HepG2 (cell line): Measurements from ENCODE around the gene PLCG1. TPM values are rescaled to one million over a fixed set of nuclear protein-coding genes. Genes with fewer than 3 reads are reported as not detected.
A peak's percentile ranks its signal among the peaks of the same experiment; 100 is the strongest.

Source experiments
- ATAC-seq: fragments of 200-7000 bp; cut with Tn5 transposase; 3 replicates; pipeline ENCODE4 v1.9.1; 2020; ENCODE audit warnings: mild to moderate bottlenecking, moderate library complexity
- BruUV-seq: library from RNA; stranded (reverse); fragments of 400-500 nt; replicated peaks from 2 replicates; lab custom pipeline; 2021; lab: Mats Ljungman, UMichigan
- CTCF ChIA-PET: fragments of 300-600 bp; formaldehyde crosslinking; extraction: SDS; loops from one replicate; lab custom pipeline; 2021; ENCODE audit warnings: low total read pairs, inconsistent platforms, low intra/inter-chr PET ratio; lab: Yijun Ruan, JAX
- POLR2A ChIA-PET: fragments of 350-600 bp; sonication (Branson Sonifier 250); formaldehyde crosslinking; loops from one replicate; lab custom pipeline; 2020; ENCODE audit warnings: antibody characterized with exemption, inconsistent platforms; lab: Yijun Ruan, JAX
- DNase-seq: peaks from one replicate; pipeline ENCODE4 v3.0.0-alpha.2; 2015; ENCODE audit warnings: low spot score
- FAIRE-seq: peaks from 3 replicates; lab custom pipeline; 2011; peaks lifted over from hg19 to GRCh38; lab: Jason Lieb, UNC
- H2AFZ ChIP-seq: one replicate; pipeline ENCODE4 v1.6.1; 2011; ENCODE audit warnings: low read length, inconsistent platforms
- H3K27ac ChIP-seq: fragments of 300-600 bp; 3 replicates; pipeline ENCODE4 v1.8.0; 2011; ENCODE audit warnings: mixed run types, mild to moderate bottlenecking, mixed read lengths, low read length, inconsistent platforms; ENCODE audit not compliant: insufficient read depth; ENCODE audit errors: extremely low read length
- H3K27me3 ChIP-seq, 2 experiments: fragments of 200-600 bp in 1 of 2; 2 replicates in 1 of 2; 3 replicates in 1 of 2; pipeline versions ENCODE4 v1.6.0 to v1.8.0; 2011; ENCODE audit warnings: low read length in 2 of 2, mild to moderate bottlenecking in 2 of 2, moderate library complexity in 2 of 2, inconsistent platforms in 1 of 2; ENCODE audit not compliant: insufficient read depth in 2 of 2, control insufficient read depth in 1 of 2
- H3K36me3 ChIP-seq, 2 experiments: fragments of 200-600 bp in 1 of 2; replicated peaks in 1 of 2; 2 replicates in 1 of 2; 3 replicates in 1 of 2; pipeline versions ENCODE4 v1.5.1 to v1.8.0; 2011; ENCODE audit warnings: low read length in 2 of 2, inconsistent platforms in 1 of 2; ENCODE audit not compliant: insufficient read depth in 2 of 2, control insufficient read depth in 1 of 2
- H3K4me1 ChIP-seq: 2 replicates; pipeline ENCODE4 v1.5.1; 2012; ENCODE audit warnings: low read length, inconsistent platforms; ENCODE audit not compliant: insufficient read depth
- H3K4me2 ChIP-seq: 2 replicates; pipeline ENCODE4 v1.6.0; 2011; ENCODE audit warnings: low read depth, low read length, inconsistent platforms
- H3K4me3 ChIP-seq, 3 experiments: fragments of 200-600 bp in 1 of 3; sonication (generic), shearing (Covaris generic) in 1 of 3; replicated peaks in 1 of 3; 2 replicates each; pipeline ENCODE4 v1.5.1; 2011 to 2016; ENCODE audit warnings: low read length in 3 of 3, inconsistent platforms in 2 of 3, low read depth in 2 of 3, mild to moderate bottlenecking in 2 of 3, control low read depth in 1 of 3, mixed read lengths in 1 of 3; ENCODE audit not compliant: insufficient read depth in 1 of 3
- H3K79me2 ChIP-seq: one replicate; pipeline ENCODE4 v1.6.1; 2011; ENCODE audit warnings: low read length, inconsistent platforms; ENCODE audit not compliant: insufficient read depth
- H3K9ac ChIP-seq: 2 replicates; pipeline ENCODE4 v1.6.0; 2011; ENCODE audit warnings: mild to moderate bottlenecking, low read depth, low read length, inconsistent platforms; ENCODE audit not compliant: insufficient read depth
- H3K9me3 ChIP-seq: 2 replicates; pipeline ENCODE4 v1.5.1; 2012; ENCODE audit warnings: mild to moderate bottlenecking, low read length
- H4K20me1 ChIP-seq: 2 replicates; pipeline ENCODE4 v1.6.0; 2011; ENCODE audit warnings: inconsistent platforms, mild to moderate bottlenecking, low read length, moderate library complexity; ENCODE audit not compliant: insufficient read depth
- MAFF ChIP-seq: IDR thresholded peaks from 2 replicates; pipeline ENCODE4 v1.6.1; 2011; ENCODE audit warnings: low read depth, low read length, improper control_type of control experiment
- MAFK ChIP-seq, 2 experiments: IDR thresholded peaks in 1 of 2; conservative IDR thresholded peaks in 1 of 2; 2 replicates each; pipeline ENCODE4 v1.6.1; 2011; ENCODE audit warnings: improper control_type of control experiment in 2 of 2, low read length in 2 of 2
- NCOA5 ChIP-seq: sonication (generic); formaldehyde crosslinking; IDR thresholded peaks from 2 replicates; pipeline ENCODE4 v1.4.0; 2020; ENCODE audit warnings: missing genetic modification reagents
- ZNF207 ChIP-seq: fragments of 450-650 bp; IDR thresholded peaks from 2 replicates; pipeline ENCODE4 v1.6.1; 2016; ENCODE audit warnings: antibody characterized with exemption, borderline replicate concordance
- ZNF768 ChIP-seq: sonication (generic); formaldehyde crosslinking; IDR thresholded peaks from 2 replicates; pipeline ENCODE4 v1.4.0; 2020; ENCODE audit warnings: missing genetic modification reagents
- ZNF770 ChIP-seq: sonication (generic); formaldehyde crosslinking; IDR thresholded peaks from 2 replicates; pipeline ENCODE4 v1.5.0; 2020; ENCODE audit warnings: mild to moderate bottlenecking, missing genetic modification reagents
- ZNF841 ChIP-seq: sonication (generic); formaldehyde crosslinking; IDR thresholded peaks from 2 replicates; pipeline ENCODE4 v1.8.1; 2023; ENCODE audit warnings: missing genetic modification reagents, borderline replicate concordance
- ZSCAN20 ChIP-seq: sonication (generic); formaldehyde crosslinking; IDR thresholded peaks from 2 replicates; pipeline ENCODE4 v1.4.0; 2020; ENCODE audit warnings: missing genetic modification reagents, mild to moderate bottlenecking, borderline replicate concordance
- WGBS: methylation state at CpG from one replicate; pipeline ENCODE4 v1.1.6; 2017; ENCODE audit warnings: low lambda C conversion rate; 5-methylcytosine and 5-hydroxymethylcytosine counted together
- in situ Hi-C: cut with HindIII; loops from 2 replicates; pipeline ENCODE4 v1.10.0; 2017; ENCODE audit warnings: low pct_unique_long_range_greater_than_20kb; ENCODE audit not compliant: extremely low pct_ligation_motif_present
- intact Hi-C: fragments of 100-400 bp; cut with micrococcal nuclease; formaldehyde crosslinking; loops from one replicate; pipeline ENCODE4 v1.10.0; 2022; ENCODE audit not compliant: unreplicated experiment
- polyA plus RNA-seq, 8 experiments: library from polyadenylated mRNA; depleted of rRNA in 3 of 8; stranded (reverse) in 7 of 8; unstranded in 1 of 8; fragments of >200 nt; fragmentation: Illumina TruSeq in 4 of 8; extraction: Trizol in 4 of 8; gene quantifications; 2 replicates each; pipeline versions ENCODE4 v1.2.1 to v1.2.3, GENCODE V29; 2011 to 2016; ENCODE audit warnings: low read depth in 4 of 8, missing spikeins in 1 of 8, mixed read lengths in 1 of 8; ENCODE audit not compliant: insufficient read depth in 1 of 8
- total RNA-seq, 5 experiments: library from RNA; depleted of rRNA; stranded (reverse); fragments of >200 nt; fragmentation: Illumina TruSeq; extraction: Trizol; gene quantifications; 2 replicates each; pipeline ENCODE4 v1.2.3, GENCODE V29; 2016; ENCODE audit warnings: low read depth in 1 of 5
- TF ChIP-seq, protein P1 (sequence below): IDR thresholded peaks from 2 replicates; pipeline ENCODE4 v1.6.1; 2018; ENCODE audit warnings: missing genetic modification reagents
- TF ChIP-seq, protein P2 (sequence below): sonication (generic); formaldehyde crosslinking; IDR thresholded peaks from 2 replicates; pipeline ENCODE4 v1.4.0; 2020; ENCODE audit warnings: missing genetic modification reagents, mild to moderate bottlenecking, borderline replicate concordance
- TF ChIP-seq, protein P3 (sequence below): sonication (generic); formaldehyde crosslinking; IDR thresholded peaks from 2 replicates; pipeline ENCODE4 v1.9.0; 2021; ENCODE audit warnings: missing genetic modification reagents, borderline replicate concordance
- TF ChIP-seq, protein P4 (sequence below): sonication (generic); formaldehyde crosslinking; conservative IDR thresholded peaks from 2 replicates; pipeline ENCODE4 v1.4.0; 2020; ENCODE audit warnings: missing genetic modification reagents

Gene PLCG1
- total and polyA plus RNA-seq, 2 of the 13 experiments (the other 11 are each of a cell fraction or from before 2014, with no cell fraction given): 85.3 to 158 TPM

DNA sequence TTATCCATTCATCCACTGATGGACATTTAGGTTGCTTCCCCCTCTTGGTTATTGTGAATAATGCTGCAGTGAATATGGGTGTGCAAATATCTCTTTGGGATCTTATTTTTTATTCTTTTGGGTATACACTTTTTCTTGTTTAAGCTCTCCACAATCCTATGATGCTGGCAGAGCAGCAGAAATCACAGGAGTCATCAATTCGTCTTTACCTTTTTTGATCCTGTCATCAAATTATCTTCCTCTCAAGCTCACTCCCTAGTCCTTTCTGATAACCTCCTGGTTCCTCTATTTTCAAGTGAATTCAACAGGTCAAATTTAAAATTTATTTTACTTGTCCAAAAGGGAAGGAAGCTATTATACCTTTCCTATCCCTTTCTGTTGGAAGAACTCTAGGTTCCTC lies 89.1 kb downstream of the PLCG1 start:
- Histone ChIP-seq H3K27me3 (no peaks in the 10 kb centered on the region), H3K79me2 (no peaks in the 10 kb centered on the region), H3K4me1 (no peaks in the 10 kb centered on the region), H3K9me3 (no peaks in the 10 kb centered on the region), H2AFZ (no peak overlapping the region), H3K36me3 (no peaks in the 10 kb centered on the region), H3K4me3 (no peak overlapping the region), H4K20me1 (no peaks in the 10 kb centered on the region), H3K9ac (no peak overlapping the region), H3K4me2 (no peak overlapping the region), H3K27ac (no peak overlapping the region)
- POLR2A ChIA-PET: no interaction called here
- WGBS: 91% methylated on average over 1 of the region's 1 CpG
- ATAC-seq (no peak), DNase-seq (no peak), FAIRE-seq (no peak)
- in situ Hi-C loops: no loop called here
- no TSS peak for BruUV-seq
- CTCF ChIA-PET: no interaction called here
- TF ChIP-seq, protein P1, sequence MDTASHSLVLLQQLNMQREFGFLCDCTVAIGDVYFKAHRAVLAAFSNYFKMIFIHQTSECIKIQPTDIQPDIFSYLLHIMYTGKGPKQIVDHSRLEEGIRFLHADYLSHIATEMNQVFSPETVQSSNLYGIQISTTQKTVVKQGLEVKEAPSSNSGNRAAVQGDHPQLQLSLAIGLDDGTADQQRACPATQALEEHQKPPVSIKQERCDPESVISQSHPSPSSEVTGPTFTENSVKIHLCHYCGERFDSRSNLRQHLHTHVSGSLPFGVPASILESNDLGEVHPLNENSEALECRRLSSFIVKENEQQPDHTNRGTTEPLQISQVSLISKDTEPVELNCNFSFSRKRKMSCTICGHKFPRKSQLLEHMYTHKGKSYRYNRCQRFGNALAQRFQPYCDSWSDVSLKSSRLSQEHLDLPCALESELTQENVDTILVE (CRISPR knock-in tag): no peak
- no peak for TF ChIP-seq ZNF768
- TF ChIP-seq ZNF207: no peak
- TF ChIP-seq ZSCAN20: no peak
- no peak for TF ChIP-seq NCOA5 (CRISPR knock-in tag)
- TF ChIP-seq MAFF: peak; percentile 76
- no peak for TF ChIP-seq ZNF841
- TF ChIP-seq ZNF770 (CRISPR knock-in tag): no peak
- TF ChIP-seq MAFK (conservative IDR thresholded peaks at IDR 0.05 in 1 of 2, IDR thresholded peaks at IDR 0.05 in 1 of 2; ENCODE audit: low read length in 2 of 2): peak; percentile 67 to 80
- TF ChIP-seq, protein P2, sequence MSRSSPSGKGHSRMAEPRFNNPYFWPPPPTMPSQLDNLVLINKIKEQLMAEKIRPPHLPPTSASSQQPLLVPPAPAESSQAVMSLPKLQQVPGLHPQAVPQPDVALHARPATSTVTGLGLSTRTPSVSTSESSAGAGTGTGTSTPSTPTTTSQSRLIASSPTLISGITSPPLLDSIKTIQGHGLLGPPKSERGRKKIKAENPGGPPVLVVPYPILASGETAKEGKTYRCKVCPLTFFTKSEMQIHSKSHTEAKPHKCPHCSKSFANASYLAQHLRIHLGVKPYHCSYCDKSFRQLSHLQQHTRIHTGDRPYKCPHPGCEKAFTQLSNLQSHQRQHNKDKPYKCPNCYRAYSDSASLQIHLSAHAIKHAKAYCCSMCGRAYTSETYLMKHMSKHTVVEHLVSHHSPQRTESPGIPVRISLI (CRISPR knock-in tag): no peak
- TF ChIP-seq, protein P3, sequence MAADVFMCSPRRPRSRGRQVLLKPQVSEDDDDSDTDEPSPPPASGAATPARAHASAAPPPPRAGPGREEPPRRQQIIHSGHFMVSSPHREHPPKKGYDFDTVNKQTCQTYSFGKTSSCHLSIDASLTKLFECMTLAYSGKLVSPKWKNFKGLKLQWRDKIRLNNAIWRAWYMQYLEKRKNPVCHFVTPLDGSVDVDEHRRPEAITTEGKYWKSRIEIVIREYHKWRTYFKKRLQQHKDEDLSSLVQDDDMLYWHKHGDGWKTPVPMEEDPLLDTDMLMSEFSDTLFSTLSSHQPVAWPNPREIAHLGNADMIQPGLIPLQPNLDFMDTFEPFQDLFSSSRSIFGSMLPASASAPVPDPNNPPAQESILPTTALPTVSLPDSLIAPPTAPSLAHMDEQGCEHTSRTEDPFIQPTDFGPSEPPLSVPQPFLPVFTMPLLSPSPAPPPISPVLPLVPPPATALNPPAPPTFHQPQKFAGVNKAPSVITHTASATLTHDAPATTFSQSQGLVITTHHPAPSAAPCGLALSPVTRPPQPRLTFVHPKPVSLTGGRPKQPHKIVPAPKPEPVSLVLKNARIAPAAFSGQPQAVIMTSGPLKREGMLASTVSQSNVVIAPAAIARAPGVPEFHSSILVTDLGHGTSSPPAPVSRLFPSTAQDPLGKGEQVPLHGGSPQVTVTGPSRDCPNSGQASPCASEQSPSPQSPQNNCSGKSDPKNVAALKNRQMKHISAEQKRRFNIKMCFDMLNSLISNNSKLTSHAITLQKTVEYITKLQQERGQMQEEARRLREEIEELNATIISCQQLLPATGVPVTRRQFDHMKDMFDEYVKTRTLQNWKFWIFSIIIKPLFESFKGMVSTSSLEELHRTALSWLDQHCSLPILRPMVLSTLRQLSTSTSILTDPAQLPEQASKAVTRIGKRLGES (CRISPR knock-in tag): no peak
- TF ChIP-seq, protein P4, sequence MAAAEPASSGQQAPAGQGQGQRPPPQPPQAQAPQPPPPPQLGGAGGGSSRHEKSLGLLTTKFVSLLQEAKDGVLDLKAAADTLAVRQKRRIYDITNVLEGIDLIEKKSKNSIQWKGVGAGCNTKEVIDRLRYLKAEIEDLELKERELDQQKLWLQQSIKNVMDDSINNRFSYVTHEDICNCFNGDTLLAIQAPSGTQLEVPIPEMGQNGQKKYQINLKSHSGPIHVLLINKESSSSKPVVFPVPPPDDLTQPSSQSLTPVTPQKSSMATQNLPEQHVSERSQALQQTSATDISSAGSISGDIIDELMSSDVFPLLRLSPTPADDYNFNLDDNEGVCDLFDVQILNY (CRISPR knock-in tag): no peak
- intact Hi-C loops: no loop called here
